ENCODE measurements around the gene UBE3D. TPM values are rescaled to one million over a fixed set of nuclear protein-coding genes. Genes with fewer than 3 reads are reported as not detected.

Gene UBE3D
- total RNA-seq, 1 donor from 2014 or later, result 0.21 TPM

- Histone ChIP-seq H3K4me1 (no peaks in the 10 kb centered on the region), H3K9me3 (no peaks in the 10 kb centered on the region), H3K36me3 (peaks cover 0 to 4% of the 10 kb centered on the region in 2 donors), H3K27ac (no peak overlapping the region), H3K4me3 (no peak overlapping the region), H3K27me3 (no peaks in the 10 kb centered on the region)
- no peak for DNase-seq (ENCODE audit: low spot score in 2 of 2)
- intact Hi-C loops (cut with DNase I), result no loop called here
- no peak for TF ChIP-seq CTCF (IDR thresholded peaks at IDR 0.05)
Observed at GRCh38 chr6:83053678-83054077, 12.0 kb downstream of the UBE3D start.

DNA sequence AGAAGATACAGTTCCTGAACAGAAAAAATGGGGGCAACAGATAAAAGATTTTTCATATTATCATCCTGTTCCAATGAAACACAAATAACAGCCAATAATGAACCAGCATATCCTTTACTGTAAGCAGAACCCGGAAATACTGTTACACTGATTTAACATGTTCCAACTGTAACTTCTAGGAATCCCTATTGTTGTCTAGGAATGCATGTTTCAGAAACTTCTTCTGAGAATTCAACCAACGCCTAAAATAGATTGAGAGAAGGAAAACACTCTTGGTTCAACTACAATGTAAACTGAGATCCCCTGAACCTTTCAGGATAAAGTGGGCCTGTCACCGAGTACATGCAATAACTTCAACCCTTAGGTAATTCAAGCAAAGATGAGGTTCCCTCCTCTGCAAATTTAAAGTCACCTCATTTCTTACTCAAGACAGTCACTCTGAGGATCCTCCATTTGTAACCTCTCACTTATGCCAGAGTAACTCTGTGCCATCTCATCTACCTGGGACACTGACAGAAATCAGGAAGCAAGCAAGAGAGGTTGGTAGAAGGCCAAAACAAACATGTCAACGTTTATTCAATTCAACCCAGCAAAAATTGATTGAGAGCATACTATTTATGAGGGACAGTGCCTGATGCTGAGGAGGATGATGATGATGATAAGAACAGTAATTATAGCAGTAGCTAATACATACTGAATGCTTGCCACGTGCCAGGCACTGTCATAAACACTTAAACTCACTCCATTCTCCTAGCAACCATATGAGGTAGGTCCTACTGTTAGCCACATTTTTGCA is 14.1 kb downstream of the UBE3D start:
- Histone ChIP-seq H3K27me3 (no peaks in the 10 kb centered on the region), H3K4me3 (no peak overlapping the region), H3K27ac (no peak overlapping the region), H3K36me3 (peaks cover 0 to 4% of the 10 kb centered on the region in 2 donors), H3K4me1 (no peaks in the 10 kb centered on the region), H3K9me3 (no peaks in the 10 kb centered on the region)
- no peak for DNase-seq (ENCODE audit: low spot score in 2 of 2)
- intact Hi-C loops (cut with DNase I), result no loop called here
- no peak for TF ChIP-seq CTCF (IDR thresholded peaks at IDR 0.05)

GRCh38 chr6:83047065-83047754 is 18.4 kb downstream of the UBE3D start:
- no peaks in the 10 kb centered on the region for H3K9me3 ChIP-seq
- H3K27me3 ChIP-seq, result no peaks in the 10 kb centered on the region
- intact Hi-C loops (cut with DNase I), result no loop called here
- no peak overlapping the region for H3K4me3 ChIP-seq
- no peak overlapping the region for H3K27ac ChIP-seq
- no peaks in the 10 kb centered on the region for H3K4me1 ChIP-seq
- TF ChIP-seq CTCF (IDR thresholded peaks at IDR 0.05), result no peak
- no peak for DNase-seq (ENCODE audit: low spot score in 2 of 2)
- H3K36me3 ChIP-seq, result no peaks in the 10 kb centered on the region

DNA sequence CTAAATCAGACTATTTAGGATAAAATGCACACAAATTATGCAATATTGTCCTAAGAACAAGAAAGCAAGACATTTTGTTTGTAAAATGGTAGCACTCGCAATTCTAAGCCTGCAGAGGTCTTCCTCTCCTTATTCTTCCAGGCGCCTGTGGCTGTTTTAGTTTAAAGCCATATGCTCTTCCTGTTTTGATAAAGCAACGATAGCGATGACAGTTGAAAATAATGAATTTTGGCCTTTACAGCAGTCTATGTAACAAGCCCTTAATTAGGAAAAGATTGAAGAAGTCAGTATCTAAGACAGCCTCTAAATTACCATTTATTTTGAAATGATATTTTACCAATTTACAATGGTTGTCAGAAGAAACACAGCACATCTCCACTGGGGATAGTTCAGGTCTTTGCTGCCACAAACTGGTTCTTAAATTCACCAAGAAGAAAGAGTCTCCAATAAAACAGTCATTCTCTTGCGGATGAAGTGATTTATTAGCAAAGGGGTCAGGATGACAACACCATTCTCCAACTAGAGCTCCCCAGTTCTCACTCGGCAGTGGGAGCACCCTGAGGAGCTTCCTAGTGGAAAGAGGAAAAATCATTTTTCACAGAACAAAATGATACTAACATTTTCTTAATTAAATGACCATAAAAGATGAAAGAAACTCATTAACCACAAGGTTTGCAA is 21.4 kb downstream of the UBE3D start:
- TF ChIP-seq CTCF (IDR thresholded peaks at IDR 0.05), result no peak
- Histone ChIP-seq H3K9me3 (no peaks in the 10 kb centered on the region), H3K27me3 (no peaks in the 10 kb centered on the region), H3K36me3 (no peaks in the 10 kb centered on the region), H3K4me1 (no peaks in the 10 kb centered on the region), H3K4me3 (no peak overlapping the region), H3K27ac (no peak overlapping the region)
- intact Hi-C loops (cut with DNase I), result no loop called here
- DNase-seq (ENCODE audit: low spot score in 2 of 2), result no peak

GRCh38 chr6:83042467-83043053 is 23.1 kb downstream of the UBE3D start:
- no peaks in the 10 kb centered on the region for H3K4me1 ChIP-seq
- no peak overlapping the region for H3K27ac ChIP-seq
- no peak for TF ChIP-seq CTCF (IDR thresholded peaks at IDR 0.05)
- H3K9me3 ChIP-seq, result no peaks in the 10 kb centered on the region
- H3K27me3 ChIP-seq, result no peaks in the 10 kb centered on the region
- H3K36me3 ChIP-seq, result no peaks in the 10 kb centered on the region
- no peak overlapping the region for H3K4me3 ChIP-seq
- intact Hi-C loops (cut with DNase I), result no loop called here
- no peak for DNase-seq (ENCODE audit: low spot score in 2 of 2)

Data from ascending aorta (tissue), 2 donors.